Stimulated activated memory B cell treated with anti-CD40 and anti-IgM and Interleukin-4, amounts not matched to agents 10 μg/mL and 1 μg/mL and 100 μg/mL, for 72 hours (primary cell): ENCODE data around the gene METTL25B.

Experiments
- ATAC-seq: fragments of 150-1000 bp; cut with Tn5 transposase; 2 replicates; pipeline ENCODE4 v1.10.0; 2021
- H3K27ac Mint-ChIP-seq: one replicate; pipeline ENCODE4 v1.8.0; 2022; ENCODE audit warnings: mild to moderate bottlenecking, mixed read lengths
- H3K27me3 Mint-ChIP-seq: one replicate; pipeline ENCODE4 v1.8.0; 2022; ENCODE audit warnings: mixed read lengths
- H3K36me3 Mint-ChIP-seq: one replicate; pipeline ENCODE4 v1.8.0; 2022; ENCODE audit warnings: mixed read lengths
- H3K4me1 Mint-ChIP-seq: one replicate; pipeline ENCODE4 v1.8.0; 2022; ENCODE audit warnings: mixed read lengths
- H3K4me3 Mint-ChIP-seq: one replicate; pipeline ENCODE4 v1.8.0; 2022; ENCODE audit warnings: mild to moderate bottlenecking, moderate library complexity, mixed read lengths
- H3K9me3 Mint-ChIP-seq: one replicate; pipeline ENCODE4 v1.8.0; 2022; ENCODE audit warnings: mixed read lengths

Gene METTL25B

GRCh38 chr1:156727926-156728598 is at the start of gene METTL25B:
METTL25B (plus strand) TSS chr1:156728469; CDS start chr1:156729105, 636 bp downstream.
- peak; percentile 85 for ATAC-seq
- Mint-ChIP-seq H3K4me3 (no peak within 1 kb of the TSS), H3K4me1 (peaks cover 38% of the 10 kb centered on the region), H3K27me3 (no peaks in the 10 kb centered on the region), H3K36me3 (peaks cover 23% of the 10 kb centered on the region), H3K27ac (no peak within 1 kb of the TSS), H3K9me3 (no peaks in the 10 kb centered on the region)

GRCh38 chr1:156680056-156680455 is 48.2 kb upstream of the METTL25B start:
- H3K27me3 Mint-ChIP-seq = peaks cover 95% of the 10 kb centered on the region
- H3K36me3 Mint-ChIP-seq = no peaks in the 10 kb centered on the region
- H3K4me1 Mint-ChIP-seq = peaks cover 41% of the 10 kb centered on the region
- no peak overlapping the region for H3K4me3 Mint-ChIP-seq
- H3K9me3 Mint-ChIP-seq = no peaks in the 10 kb centered on the region
- ATAC-seq = no peak
- H3K27ac Mint-ChIP-seq = no peak overlapping the region

- Mint-ChIP-seq H3K9me3 (no peaks in the 10 kb centered on the region), H3K27ac (no peak overlapping the region), H3K4me1 (peaks cover 41% of the 10 kb centered on the region), H3K27me3 (peaks cover 84% of the 10 kb centered on the region), H3K4me3 (no peak overlapping the region), H3K36me3 (no peaks in the 10 kb centered on the region)
- ATAC-seq = no peak
Observed at GRCh38 chr1:156681196-156681960, 46.9 kb upstream of the METTL25B start.

- Mint-ChIP-seq H3K36me3 (no peaks in the 10 kb centered on the region), H3K27ac (no peak overlapping the region), H3K9me3 (no peaks in the 10 kb centered on the region), H3K4me3 (no peak overlapping the region), H3K4me1 (peaks cover 36% of the 10 kb centered on the region), H3K27me3 (peaks cover 77% of the 10 kb centered on the region)
- no peak for ATAC-seq
Observed at GRCh38 chr1:156682166-156682890, 45.9 kb upstream of the METTL25B start.

GRCh38 chr1:156684227-156684782 is 44.0 kb upstream of the METTL25B start:
- no peak overlapping the region for H3K27ac Mint-ChIP-seq
- peaks cover 70% of the 10 kb centered on the region for H3K27me3 Mint-ChIP-seq
- peaks cover 23% of the 10 kb centered on the region for H3K4me1 Mint-ChIP-seq
- no peaks in the 10 kb centered on the region for H3K36me3 Mint-ChIP-seq
- ATAC-seq = peak; percentile 70
- H3K4me3 Mint-ChIP-seq = no peak overlapping the region
- no peaks in the 10 kb centered on the region for H3K9me3 Mint-ChIP-seq

GRCh38 chr1:156689035-156689952 is 39.0 kb upstream of the METTL25B start:
- Mint-ChIP-seq H3K27me3 (peaks cover 70% of the 10 kb centered on the region), H3K9me3 (no peaks in the 10 kb centered on the region), H3K36me3 (no peaks in the 10 kb centered on the region), H3K4me3 (no peak overlapping the region), H3K4me1 (peaks cover 30% of the 10 kb centered on the region), H3K27ac (no peak overlapping the region)
- peak; percentile 87 for ATAC-seq

- Mint-ChIP-seq H3K27ac (no peak overlapping the region), H3K4me3 (no peak overlapping the region), H3K27me3 (peaks cover 70% of the 10 kb centered on the region), H3K9me3 (no peaks in the 10 kb centered on the region), H3K36me3 (no peaks in the 10 kb centered on the region), H3K4me1 (peaks cover 28% of the 10 kb centered on the region)
- no peak for ATAC-seq
Observed at GRCh38 chr1:156689953-156690674, 38.2 kb upstream of the METTL25B start.

- Mint-ChIP-seq H3K27me3 (peaks cover 70% of the 10 kb centered on the region), H3K9me3 (no peaks in the 10 kb centered on the region), H3K4me3 (no peak overlapping the region), H3K36me3 (no peaks in the 10 kb centered on the region), H3K4me1 (peaks cover 28% of the 10 kb centered on the region), H3K27ac (no peak overlapping the region)
- no peak for ATAC-seq
Observed at GRCh38 chr1:156690675-156691036, 37.6 kb upstream of the METTL25B start.

GRCh38 chr1:156691191-156691590 is 37.1 kb upstream of the METTL25B start:
- Mint-ChIP-seq H3K27me3 (peaks cover 70% of the 10 kb centered on the region), H3K4me1 (peaks cover 28% of the 10 kb centered on the region), H3K36me3 (no peaks in the 10 kb centered on the region), H3K9me3 (no peaks in the 10 kb centered on the region), H3K27ac (no peak overlapping the region), H3K4me3 (no peak overlapping the region)
- no peak for ATAC-seq

- peaks cover 77% of the 10 kb centered on the region for H3K27me3 Mint-ChIP-seq
- H3K27ac Mint-ChIP-seq = no peak overlapping the region
- no peaks in the 10 kb centered on the region for H3K36me3 Mint-ChIP-seq
- no peaks in the 10 kb centered on the region for H3K9me3 Mint-ChIP-seq
- no peak for ATAC-seq
- no peak overlapping the region for H3K4me3 Mint-ChIP-seq
- peaks cover 28% of the 10 kb centered on the region for H3K4me1 Mint-ChIP-seq
Observed at GRCh38 chr1:156691665-156692440, 36.4 kb upstream of the METTL25B start.

- Mint-ChIP-seq H3K4me1 (peaks cover 28% of the 10 kb centered on the region), H3K27me3 (peaks cover 83% of the 10 kb centered on the region), H3K36me3 (no peaks in the 10 kb centered on the region), H3K27ac (no peak overlapping the region), H3K4me3 (no peak overlapping the region), H3K9me3 (no peaks in the 10 kb centered on the region)
- no peak for ATAC-seq
Observed at GRCh38 chr1:156692441-156692924, 35.8 kb upstream of the METTL25B start.

GRCh38 chr1:156692925-156693847 is 35.1 kb upstream of the METTL25B start:
- H3K36me3 Mint-ChIP-seq = no peaks in the 10 kb centered on the region
- ATAC-seq = no peak
- H3K4me3 Mint-ChIP-seq = no peak overlapping the region
- peaks cover 28% of the 10 kb centered on the region for H3K4me1 Mint-ChIP-seq
- no peak overlapping the region for H3K27ac Mint-ChIP-seq
- H3K9me3 Mint-ChIP-seq = no peaks in the 10 kb centered on the region
- H3K27me3 Mint-ChIP-seq = peaks cover 86% of the 10 kb centered on the region
